Common myeloid progenitor, CD34-positive (primary cell): ENCODE results near the gene C19orf44.

ENCODE experiments used
- CTCF ChIA-PET: fragments of 350-600 bp; sonication (Branson Sonifier 250); formaldehyde crosslinking; loops from one replicate; lab custom pipeline; 2021; ENCODE audit warnings: antibody characterized with exemption; lab: Charles Lee
- POLR2A ChIA-PET: fragments of 350-600 bp; sonication (Branson Sonifier 250); formaldehyde crosslinking; loops from one replicate; lab custom pipeline; 2021; ENCODE audit warnings: antibody characterized with exemption; lab: Charles Lee
- DNase-seq, 3 donors: peaks; one replicate each; pipeline versions ENCODE4 v3.0.0 to v3.0.0-alpha.2; 2013
- H3K27ac ChIP-seq, 2 experiments: 1 replicate in 1 of 2; 2 replicates in 1 of 2; pipeline ENCODE4 v1.7.0; 2013; ENCODE audit warnings: inconsistent platforms in 2 of 2, low read length in 2 of 2, mild to moderate bottlenecking in 2 of 2, low read depth in 1 of 2, moderate library complexity in 1 of 2; ENCODE audit not compliant: severe bottlenecking in 2 of 2, insufficient read depth in 1 of 2, poor library complexity in 1 of 2
- H3K27me3 ChIP-seq, 5 experiments: replicated peaks in 2 of 5; 1 replicate in 3 of 5; 2 replicates in 2 of 5; pipeline versions ENCODE4 v1.6.1 to v1.7.0; 2013; ENCODE audit warnings: low read length in 4 of 5, mild to moderate bottlenecking in 2 of 5, moderate library complexity in 2 of 5, inconsistent platforms in 1 of 5; ENCODE audit not compliant: insufficient read depth in 5 of 5, control insufficient read depth in 4 of 5
- H3K36me3 ChIP-seq, 4 experiments: 1 replicate in 2 of 4; 2 replicates in 2 of 4; pipeline versions ENCODE4 v1.6.1 to v1.7.0; 2013; ENCODE audit warnings: low read length in 3 of 4, control low read depth in 1 of 4, mild to moderate bottlenecking in 1 of 4; ENCODE audit not compliant: control insufficient read depth in 4 of 4, insufficient read depth in 4 of 4
- H3K4me1 ChIP-seq, 4 experiments: 1 replicate in 3 of 4; 2 replicates in 1 of 4; pipeline versions ENCODE4 v1.6.1 to v1.7.1; 2013; ENCODE audit warnings: low read length in 3 of 4, mild to moderate bottlenecking in 3 of 4, control low read depth in 1 of 4, inconsistent platforms in 1 of 4, moderate library complexity in 1 of 4; ENCODE audit not compliant: control insufficient read depth in 4 of 4, insufficient read depth in 4 of 4; ENCODE audit errors: control extremely low read depth in 1 of 4
- H3K4me3 ChIP-seq, 7 experiments: 1 replicate in 4 of 7; 2 replicates in 3 of 7; pipeline versions ENCODE4 v1.5.1 to v1.7.0; 2013; ENCODE audit warnings: mild to moderate bottlenecking in 7 of 7, low read length in 6 of 7, moderate library complexity in 6 of 7, inconsistent platforms in 2 of 7, low read depth in 2 of 7, control low read depth in 1 of 7; ENCODE audit not compliant: insufficient read depth in 4 of 7, control insufficient read depth in 1 of 7; ENCODE audit errors: extremely low read depth in 1 of 7
- H3K9me3 ChIP-seq, 5 experiments: 1 replicate in 4 of 5; 2 replicates in 1 of 5; pipeline versions ENCODE4 v1.6.1 to v1.7.1; 2013; ENCODE audit warnings: low read length in 4 of 5, mild to moderate bottlenecking in 2 of 5, inconsistent platforms in 1 of 5, low read depth in 1 of 5, moderate library complexity in 1 of 5; ENCODE audit not compliant: control insufficient read depth in 4 of 5, insufficient read depth in 2 of 5; ENCODE audit errors: control extremely low read depth in 1 of 5
- WGBS: methylation state at CpG from one replicate; pipeline ENCODE4 v1.1.5; 2013; ENCODE audit not compliant: insufficient coverage; 5-methylcytosine and 5-hydroxymethylcytosine counted together

The C19orf44 gene

GRCh38 chr19:16569609-16570320 lies 73.6 kb downstream of the C19orf44 start:
- H3K9me3 ChIP-seq: no peaks in the 10 kb centered on the region
- ChIA-PET POLR2A (no interaction called here), CTCF (interaction anchor here (0.6 kb wide), 1 partner anchor 68 kb away, joined by 3 read pairs; no protein-coding TSS in a partner anchor)
- H3K27me3 ChIP-seq: no peaks in the 10 kb centered on the region
- H3K4me3 ChIP-seq: no peak overlapping the region
- no peak for DNase-seq
- no peak overlapping the region for H3K27ac ChIP-seq
- peaks cover 3 to 54% (median 9%) of the 10 kb centered on the region in 4 experiments for H3K36me3 ChIP-seq
- H3K4me1 ChIP-seq: peaks cover 12 to 54% (median 40%) of the 10 kb centered on the region in 4 experiments
- WGBS: 96% methylated on average over 13 of the region's 17 CpGs
